Heart right ventricle (tissue), 16 donors: ENCODE results near the gene OR4N2. TPM values are rescaled to one million over a fixed set of nuclear protein-coding genes. Genes with fewer than 3 reads are reported as not detected.
"Not testable (repeated sequence)": the region's sequence is repeated elsewhere in the genome, so short reads cannot be mapped to it uniquely, and the experiment has no call there.

Experiments
- ATAC-seq, 8 donors: fragments of 200-7000 bp; cut with Tn5 transposase; one replicate each; pipeline ENCODE4 v1.9.1; 2020; ENCODE audit warnings: mild to moderate bottlenecking in 8 of 8, moderate library complexity in 8 of 8, moderate number of reproducible peaks in 1 of 8
- DNase-seq, 2 donors: peaks; one replicate each; pipeline ENCODE4 v3.0.0-alpha.2; 2020
- H3K27ac ChIP-seq, 10 donors: fragments of 200-600 bp; sonication (generic) in 2 of 10; one replicate each; pipeline versions ENCODE4 v1.5.0 to v1.8.0; 2020 to 2022; ENCODE audit warnings: mild to moderate bottlenecking in 3 of 10
- H3K27me3 ChIP-seq, 7 donors: fragments of 200-600 bp; one replicate each; pipeline ENCODE4 v1.8.0; 2021 to 2022; ENCODE audit warnings: mild to moderate bottlenecking in 2 of 7
- H3K36me3 ChIP-seq, 9 donors: fragments of 200-600 bp; sonication (generic) in 1 of 9; one replicate each; pipeline versions ENCODE4 v1.5.0 to v1.8.0; 2020 to 2022; ENCODE audit warnings: mild to moderate bottlenecking in 2 of 9
- H3K4me1 ChIP-seq, 9 donors: fragments of 200-600 bp; sonication (generic) in 1 of 9; one replicate each; pipeline versions ENCODE4 v1.5.0 to v1.8.0; 2020 to 2022; ENCODE audit warnings: mild to moderate bottlenecking in 4 of 9
- H3K4me3 ChIP-seq, 10 donors: fragments of 200-600 bp; sonication (generic) in 2 of 10; one replicate each; pipeline versions ENCODE4 v1.5.0 to v1.8.0; 2020 to 2022; ENCODE audit warnings: mild to moderate bottlenecking in 7 of 10, moderate library complexity in 2 of 10
- H3K9me3 ChIP-seq, 11 donors: fragments of 200-600 bp in 10 of 11; sonication (generic) in 2 of 11; one replicate each; pipeline versions ENCODE4 v1.5.0 to v1.8.0; 2013 to 2022; ENCODE audit warnings: mild to moderate bottlenecking in 2 of 11, control low read depth in 1 of 11, moderate library complexity in 1 of 11
- CTCF ChIP-seq, 9 donors: fragments of 200-600 bp; sonication (generic) in 2 of 9; IDR thresholded peaks; one replicate each; pipeline versions ENCODE4 v1.5.0 to v1.8.0; 2021 to 2022; ENCODE audit warnings: antibody characterized with exemption in 9 of 9, mild to moderate bottlenecking in 5 of 9, moderate library complexity in 1 of 9
- WGBS, 2 donors: extraction: QIAGEN DNeasy Blood & Tissue Kit; methylation state at CpG; one replicate each; pipeline ENCODE4 v1.1.7; 2013; ENCODE audit warnings: inconsistent platforms in 1 of 2; 5-methylcytosine and 5-hydroxymethylcytosine counted together
- intact Hi-C, 10 donors: fragments of 100-400 bp; cut with DNase I; formaldehyde crosslinking; loops; one replicate each; pipeline versions ENCODE4 v1.11.1 to v1.14.2; 2022
- polyA plus RNA-seq, 2 donors: library from polyadenylated mRNA; stranded (reverse); fragments of 200-250 nt; gene quantifications; one replicate each; pipeline ENCODE4 v1.2.3, GENCODE V29; 2013
- total RNA-seq, 10 donors: library from RNA; stranded (reverse); fragmentation: NEBNext Ultra II Directional in 3 of 10; extraction: Animal tissue kit (Norgen Biotek cat#: 25700) in 3 of 10; gene quantifications; one replicate each; pipeline versions ENCODE4 v1.2.1 to v1.2.4, GENCODE V29; 2021 to 2023
- donor health status: Arrhythmogenic right ventricular cardiomyopathy.
- donor health status: ischemic (EF 13 %, LVEDD 7.1; RV severe dilation, severe dysfunction).
- donor health status: healthy with polysubstance abuse.
- donor health status: DM: no; HTN: yes; CAD: no.
- donor health status: DM: no; HTN: no; CAD: no.
- donor health status: ischemic (EF 25% LVEDD 6.9; RV normal size, moderate dysfunction).
- donor health status: ischemic (EF 25% LVEDD 5.7; RV mildly dilated, moderate dysfunction).
- donor health status: healthy.
- donor health status: DM: yes; HTN: yes; CAD: no.
- donor health status: Ischemic cardiomyopathy.
- donor health status: ischemic (EF 35%, LVEDD 5.7; RV mildly dilated, moderate dysfunction).
- donor health status: nonischemic (EF 11% LVEDD 7.7; RV severe dilation, severe dysfunction).
- donor health status: DM: yes; HTN: yes; CAD: no.
- donor health status: PGD.
- donor health status: ischemic (EF 29% LVEDD 5.4; RV normal size, mild dysfunction).
- donor health status: nonischemic (EF 23%, LVEDD 6.1; RV moderate dilation, normal function).

Gene OR4N2
- total and polyA plus RNA-seq, 12 donors = not detected

- ATAC-seq (peak in 1 of 8 donors; percentile 19), DNase-seq (no peak)
- no peak overlapping the region for H3K27ac ChIP-seq
- intact Hi-C loops = no loop called here
- H3K4me1 ChIP-seq = no peaks in the 10 kb centered on the region
- H3K4me3 ChIP-seq = no peak overlapping the region
- no peaks in the 10 kb centered on the region for H3K36me3 ChIP-seq
- no peak for TF ChIP-seq CTCF (IDR thresholded peaks at IDR 0.05)
- H3K27me3 ChIP-seq = peaks cover 0 to 3% (median 0%) of the 10 kb centered on the region in 7 donors
- H3K9me3 ChIP-seq = peaks cover 0 to 35% (median 0%) of the 10 kb centered on the region in 11 donors
- WGBS, 2 donors = 74 to 78% methylated on average over 17 of the region's 17 CpGs
Observed at GRCh38 chr14:19800282-19801117, 3.1 kb upstream of the OR4N2 start.

- Histone ChIP-seq H3K4me1 (no peaks in the 10 kb centered on the region), H3K36me3 (no peaks in the 10 kb centered on the region), H3K4me3 (no peak overlapping the region), H3K9me3 (peaks cover 0 to 40% (median 0%) of the 10 kb centered on the region in 11 donors), H3K27ac (no peak overlapping the region), H3K27me3 (peaks cover 0 to 3% (median 0%) of the 10 kb centered on the region in 7 donors)
- ATAC-seq = peak in 2 of 8 donors; percentile 28 to 33
- TF ChIP-seq CTCF (IDR thresholded peaks at IDR 0.05) = no peak
- no peak for DNase-seq
- 64 to 75% methylated on average over 13 of the region's 13 CpGs for WGBS, 2 donors
- intact Hi-C loops = no loop called here
Observed at GRCh38 chr14:19801118-19801464, 2.5 kb upstream of the OR4N2 start.

GRCh38 chr14:19813171-19813920 lies 9.8 kb downstream of the OR4N2 start:
- H3K36me3 ChIP-seq, H3K4me1 ChIP-seq, H3K27me3 ChIP-seq, H3K27ac ChIP-seq, H3K4me3 ChIP-seq, ATAC-seq, intact Hi-C loops, DNase-seq: not testable (repeated sequence)
- 47 to 52% methylated on average over 4 of the region's 4 CpGs for WGBS, 2 donors
- peaks cover 0 to 61% (median 2%) of the 10 kb centered on the region in 11 donors for H3K9me3 ChIP-seq

- H3K4me3 ChIP-seq, DNase-seq, intact Hi-C loops, H3K27ac ChIP-seq, H3K27me3 ChIP-seq, ATAC-seq, H3K4me1 ChIP-seq, H3K36me3 ChIP-seq: not testable (repeated sequence)
- WGBS, 2 donors = 36 to 76% methylated on average over 1 of the region's 1 CpG
- peaks cover 0 to 55% (median 0%) of the 10 kb centered on the region in 11 donors for H3K9me3 ChIP-seq
Observed at GRCh38 chr14:19819879-19820278, 16.3 kb downstream of the OR4N2 start.

- H3K36me3 ChIP-seq, H3K4me1 ChIP-seq, DNase-seq, H3K27me3 ChIP-seq, intact Hi-C loops, ATAC-seq, H3K27ac ChIP-seq, H3K4me3 ChIP-seq: not testable (repeated sequence)
- peaks cover 0 to 49% (median 0%) of the 10 kb centered on the region in 11 donors for H3K9me3 ChIP-seq
- WGBS, 2 donors = 59 to 62% methylated on average over 6 of the region's 6 CpGs
Observed at GRCh38 chr14:19821016-19821415, 17.4 kb downstream of the OR4N2 start.
